ENCODE measurements around the gene PRKCH.

- TF ChIP-seq CTCF (IDR thresholded peaks at IDR 0.05; ENCODE audit: poor library complexity, severe bottlenecking) (no peak), SMC3 (conservative IDR thresholded peaks at IDR 0.05; ENCODE audit: poor library complexity) (no peak), POLR2AphosphoS5 (IDR thresholded peaks at IDR 0.05) (no peak), RAD21 (conservative IDR thresholded peaks at IDR 0.05) (no peak), REST (IDR thresholded peaks at IDR 0.05; ENCODE audit: borderline replicate concordance) (no peak), TAF1 (IDR thresholded peaks at IDR 0.05; ENCODE audit: low read depth) (no peak)
Observed at GRCh38 chr14:61510736-61511557, 189.6 kb downstream of the PRKCH start.
